Astrocyte of the spinal cord (primary cell): ENCODE data around the gene HELZ.

Experiments used
- DNase-seq: peaks from one replicate; pipeline ENCODE4 v3.0.0; 2011; ENCODE audit warnings: low read depth, low spot score
- H3K4me3 ChIP-seq: 2 replicates; pipeline ENCODE4 v1.5.1; 2011; ENCODE audit warnings: low read depth, mild to moderate bottlenecking, low read length, moderate library complexity
- in situ Hi-C: cut with HindIII; loops from 2 replicates; pipeline ENCODE4 v1.10.0; 2017; ENCODE audit warnings: low sequenced_read_pairs
- TF ChIP-seq, protein P1 (sequence below): IDR thresholded peaks from 2 replicates; pipeline ENCODE4 v1.5.1; 2012; ENCODE audit warnings: low read depth, mild to moderate bottlenecking, low read length, inconsistent platforms

HELZ gene

DNA sequence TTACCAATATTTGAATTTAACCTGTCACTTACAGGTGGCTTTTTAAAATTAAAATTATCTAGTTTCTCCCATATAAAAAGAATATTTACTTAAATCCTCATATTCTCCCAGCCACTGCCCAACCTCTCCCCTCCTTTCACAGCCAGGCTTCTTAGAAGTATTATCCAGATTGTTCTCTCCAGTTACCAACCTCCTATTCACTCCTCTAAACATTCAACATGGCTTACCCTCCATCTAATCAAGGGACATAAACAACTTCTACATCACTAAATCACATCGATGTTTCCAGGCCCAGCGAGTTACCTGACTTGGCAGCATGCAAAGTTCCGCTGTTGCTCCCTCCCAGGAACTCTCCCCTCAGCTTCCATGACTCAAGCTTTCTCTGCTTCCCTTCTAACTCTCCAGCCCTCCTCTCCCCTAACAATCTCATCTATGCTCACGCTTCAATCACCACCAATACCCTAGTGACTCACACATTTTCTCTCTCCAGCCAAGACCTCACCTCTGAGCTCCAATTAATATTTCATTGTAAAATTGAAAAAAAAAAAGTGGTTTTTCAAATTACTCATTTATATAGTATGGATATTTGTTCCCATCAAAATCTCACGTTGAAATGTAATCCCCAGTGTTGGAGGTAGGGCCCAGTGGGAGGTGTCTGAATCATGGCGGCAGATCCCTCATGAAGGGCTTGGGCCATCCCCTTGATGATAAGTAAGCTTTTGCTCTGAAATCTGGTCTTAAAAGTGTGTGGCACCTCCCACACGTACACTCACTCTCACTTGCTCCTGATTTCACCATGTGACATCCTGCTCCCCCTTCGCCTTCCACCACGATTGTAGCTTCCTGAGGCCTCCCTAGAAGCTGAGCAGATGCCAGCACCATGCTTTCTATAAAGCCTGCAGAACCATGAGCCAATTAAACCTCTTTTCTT, 88.5 kb downstream of the HELZ start:
- TF ChIP-seq, protein P1, sequence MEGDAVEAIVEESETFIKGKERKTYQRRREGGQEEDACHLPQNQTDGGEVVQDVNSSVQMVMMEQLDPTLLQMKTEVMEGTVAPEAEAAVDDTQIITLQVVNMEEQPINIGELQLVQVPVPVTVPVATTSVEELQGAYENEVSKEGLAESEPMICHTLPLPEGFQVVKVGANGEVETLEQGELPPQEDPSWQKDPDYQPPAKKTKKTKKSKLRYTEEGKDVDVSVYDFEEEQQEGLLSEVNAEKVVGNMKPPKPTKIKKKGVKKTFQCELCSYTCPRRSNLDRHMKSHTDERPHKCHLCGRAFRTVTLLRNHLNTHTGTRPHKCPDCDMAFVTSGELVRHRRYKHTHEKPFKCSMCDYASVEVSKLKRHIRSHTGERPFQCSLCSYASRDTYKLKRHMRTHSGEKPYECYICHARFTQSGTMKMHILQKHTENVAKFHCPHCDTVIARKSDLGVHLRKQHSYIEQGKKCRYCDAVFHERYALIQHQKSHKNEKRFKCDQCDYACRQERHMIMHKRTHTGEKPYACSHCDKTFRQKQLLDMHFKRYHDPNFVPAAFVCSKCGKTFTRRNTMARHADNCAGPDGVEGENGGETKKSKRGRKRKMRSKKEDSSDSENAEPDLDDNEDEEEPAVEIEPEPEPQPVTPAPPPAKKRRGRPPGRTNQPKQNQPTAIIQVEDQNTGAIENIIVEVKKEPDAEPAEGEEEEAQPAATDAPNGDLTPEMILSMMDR = no peak
- peak; percentile 60 for DNase-seq
- in situ Hi-C loops = no loop called here
- H3K4me3 ChIP-seq = no peak overlapping the region

DNA sequence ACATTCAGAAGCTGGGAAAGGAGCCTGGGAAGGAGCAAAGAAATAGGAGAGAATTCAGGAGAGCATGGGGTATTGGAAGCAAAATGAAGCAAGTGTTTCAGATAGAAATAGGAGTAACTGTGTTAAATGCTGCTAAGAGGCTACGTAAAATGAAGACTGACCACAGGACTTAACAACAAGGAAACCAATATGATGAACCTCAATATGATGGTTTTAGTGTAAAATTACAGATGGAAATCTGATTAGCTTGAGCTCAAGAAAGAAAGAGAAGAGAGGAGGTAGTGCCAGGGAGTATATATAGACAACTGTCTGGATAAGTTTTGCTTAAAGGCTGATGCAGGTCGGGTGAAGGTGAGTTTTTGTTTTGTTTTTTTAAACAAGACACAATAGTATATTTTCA, 92.2 kb downstream of the HELZ start:
- no peak overlapping the region for H3K4me3 ChIP-seq
- in situ Hi-C loops = no loop called here
- TF ChIP-seq, protein P1 = no peak
- DNase-seq = no peak

DNA sequence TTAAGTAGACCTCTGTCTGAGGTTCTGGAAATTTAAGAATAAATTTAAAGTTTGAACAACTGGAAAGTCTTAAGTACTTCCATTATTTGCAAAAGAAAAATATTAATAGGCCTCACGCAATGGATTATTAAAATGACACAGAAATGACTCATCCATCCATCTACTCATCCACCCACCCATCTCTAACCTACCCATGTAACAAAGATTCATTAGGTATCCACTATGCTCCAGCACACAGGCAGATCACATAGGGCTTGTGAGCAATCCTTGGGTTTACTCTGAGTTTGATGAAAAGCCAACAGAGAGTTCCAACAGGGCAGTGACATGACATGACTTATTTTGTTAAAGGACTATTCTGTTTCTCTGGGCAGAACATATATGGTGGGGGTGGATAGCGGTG, 93.3 kb downstream of the HELZ start:
- TF ChIP-seq, protein P1 = no peak
- no peak overlapping the region for H3K4me3 ChIP-seq
- DNase-seq = peak; percentile 58
- in situ Hi-C loops = no loop called here

DNA sequence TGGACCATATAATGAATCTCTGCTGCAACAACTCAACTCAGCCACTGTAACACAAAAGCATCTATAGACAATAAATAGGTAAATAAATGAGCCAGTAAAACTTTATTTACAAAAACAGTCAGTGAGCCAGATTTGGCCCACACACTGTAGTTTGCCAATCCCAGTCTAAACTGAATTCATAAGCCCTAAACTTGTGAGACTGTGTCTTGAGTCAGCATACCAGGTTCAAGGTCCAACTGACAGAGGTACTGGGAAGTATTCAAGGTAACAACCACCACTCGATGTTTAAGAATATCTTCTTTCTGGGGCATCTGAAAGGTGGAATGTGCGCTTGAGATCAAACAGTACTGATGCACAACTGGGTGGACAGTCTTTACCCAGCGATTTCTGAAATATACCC, 94.2 kb downstream of the HELZ start:
- in situ Hi-C loops = no loop called here
- no peak for DNase-seq
- TF ChIP-seq, protein P1 = no peak
- no peak overlapping the region for H3K4me3 ChIP-seq

DNA sequence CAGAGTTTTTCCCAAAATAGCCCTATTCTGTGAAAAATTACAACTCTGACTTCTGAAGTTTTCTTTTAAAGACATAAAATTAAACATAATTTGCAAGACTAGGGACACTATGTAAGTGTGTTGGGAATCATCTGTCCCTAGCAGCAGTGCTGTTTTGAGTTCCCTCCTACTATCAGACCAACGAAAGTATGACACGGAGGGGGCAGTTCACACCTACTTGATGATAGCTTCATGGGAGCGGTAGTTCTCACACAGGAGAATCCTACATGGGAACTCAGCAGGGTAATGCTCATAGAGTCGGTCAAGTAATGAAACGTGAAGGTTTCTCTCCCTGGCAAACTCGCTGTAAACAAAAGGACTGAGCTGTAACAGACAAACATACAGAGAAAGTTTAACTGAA, 96.6 kb downstream of the HELZ start:
- TF ChIP-seq, protein P1 = no peak
- H3K4me3 ChIP-seq = no peak overlapping the region

DNA sequence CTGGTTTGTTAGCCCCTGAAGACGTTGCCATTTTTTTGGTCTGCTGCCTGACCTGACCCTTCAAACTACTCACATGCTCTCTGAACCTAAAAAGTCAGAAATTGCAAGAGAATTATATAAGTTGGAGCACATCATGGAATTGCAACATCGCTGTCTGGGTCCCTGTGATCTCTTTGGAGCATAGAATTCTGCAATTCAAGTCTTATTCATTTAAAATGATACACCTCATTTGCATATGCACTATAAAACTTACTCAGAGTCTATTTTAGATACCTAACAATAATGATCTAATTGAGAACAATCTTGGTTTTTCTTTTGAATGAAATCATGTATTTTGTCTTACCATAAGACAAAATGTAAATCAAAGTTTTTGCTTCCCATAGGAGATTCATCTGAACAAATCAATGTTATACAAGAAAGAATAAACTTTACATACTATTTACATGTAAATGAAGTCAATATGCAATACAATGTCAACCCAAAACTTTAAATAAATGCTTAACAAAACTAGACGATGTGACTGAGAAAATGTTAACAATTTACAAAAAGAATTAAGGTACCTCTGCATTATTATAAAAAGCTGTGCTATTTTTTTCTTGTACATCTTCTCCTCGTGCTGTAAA, 99.7 kb downstream of the HELZ start:
- DNase-seq = no peak
- H3K4me3 ChIP-seq = no peak overlapping the region
- TF ChIP-seq, protein P1 = no peak
- in situ Hi-C loops = no loop called here

More for the DNA sequence above, 96.6 kb downstream of the HELZ start:
- DNase-seq = no peak
- in situ Hi-C loops = no loop called here
